Upper lobe of left lung (tissue), 4 donors: ENCODE results near the gene ITGA11.

Source experiments
- CTCF ChIP-seq, 6 experiments: fragments of 450-650 bp in 4 of 6; fragments of 200-600 bp in 2 of 6; sonication (generic) in 2 of 6; IDR thresholded peaks; one replicate each; pipeline ENCODE4 v1.5.1; 2016 to 2019; ENCODE audit warnings: antibody characterized with exemption in 6 of 6
- POLR2A ChIP-seq, 4 donors: fragments of 450-650 bp; IDR thresholded peaks; one replicate each; pipeline ENCODE4 v1.5.1; 2016 to 2017; ENCODE audit warnings: antibody characterized with exemption in 4 of 4, mild to moderate bottlenecking in 2 of 4

GRCh38 chr15:68421115-68421551 lies 10.8 kb downstream of the ITGA11 start:
- no peak for TF ChIP-seq CTCF (IDR thresholded peaks at IDR 0.05)
- no peak for TF ChIP-seq POLR2A (IDR thresholded peaks at IDR 0.05)
